ENCODE measurements around the gene LEMD2.

Gene LEMD2

GRCh38 chr6:33788694-33789549, at the start of gene LEMD2 (continued):
- TF ChIP-seq ZFHX2 (tag by site-specific recombination; conservative IDR thresholded peaks at IDR 0.05) (peak; percentile 47; the same call in 1 of the 2 replicates), ZNF580 (tag by site-specific recombination; IDR thresholded peaks at IDR 0.05) (no peak), HOXC10 (CRISPR knock-in tag; IDR thresholded peaks at IDR 0.05) (no peak), ZNF76 (tag by site-specific recombination; IDR thresholded peaks at IDR 0.05; ENCODE audit: borderline replicate concordance, low read depth) (peak; percentile 92), ZNF354C (tag by site-specific recombination; IDR thresholded peaks at IDR 0.05; ENCODE audit: borderline replicate concordance, low read depth) (no peak), ZBTB26 (tag by site-specific recombination; optimal IDR thresholded peaks at IDR 0.05) (peak; percentile 75), ZNF132 (tag by site-specific recombination; IDR thresholded peaks at IDR 0.05; ENCODE audit: borderline replicate concordance) (no peak), ZNF423 (tag by site-specific recombination; IDR thresholded peaks at IDR 0.05) (no peak), ZBTB48 (tag by site-specific recombination; IDR thresholded peaks at IDR 0.05) (0 out of 2 replicates have a peak, but pooled peaks have one; percentile 6), ZNF2 (tag by site-specific recombination; IDR thresholded peaks at IDR 0.05) (peak; percentile 77), BCL11A (tag by site-specific recombination; IDR thresholded peaks at IDR 0.05; ENCODE audit: low read depth) (no peak), ZNF121 (tag by site-specific recombination; IDR thresholded peaks at IDR 0.05) (no peak), ZNF239 (tag by site-specific recombination; IDR thresholded peaks at IDR 0.05) (no peak), SCRT1 (tag by site-specific recombination; IDR thresholded peaks at IDR 0.05; ENCODE audit: borderline replicate concordance) (no peak), ZSCAN16 (tag by site-specific recombination; IDR thresholded peaks at IDR 0.05) (no peak), ZNF10 (tag by site-specific recombination; IDR thresholded peaks at IDR 0.05) (no peak), ELK4 (IDR thresholded peaks at IDR 0.05; ENCODE audit: borderline replicate concordance, low read depth, low read length) (no peak), ATF2 (tag by site-specific recombination; IDR thresholded peaks at IDR 0.05; ENCODE audit: low read depth) (no peak), ZNF324 (tag by site-specific recombination; IDR thresholded peaks at IDR 0.05) (peak; percentile 97), ZNF362 (tag by site-specific recombination; IDR thresholded peaks at IDR 0.05) (no peak), ZNF555 (tag by site-specific recombination; conservative IDR thresholded peaks at IDR 0.05) (no peak), ZNF155 (tag by site-specific recombination; IDR thresholded peaks at IDR 0.05) (no peak), MYNN (tag by site-specific recombination; IDR thresholded peaks at IDR 0.05; ENCODE audit: borderline replicate concordance) (no peak), ZNF311 (tag by site-specific recombination; IDR thresholded peaks at IDR 0.05; ENCODE audit: borderline replicate concordance) (no peak), ZNF837 (tag by site-specific recombination; IDR thresholded peaks at IDR 0.05) (no peak), ZBTB17 (tag by site-specific recombination; IDR thresholded peaks at IDR 0.05) (peak; percentile 95), ZNF623 (tag by site-specific recombination; IDR thresholded peaks at IDR 0.05) (no peak), ZNF16 (tag by site-specific recombination; IDR thresholded peaks at IDR 0.05; ENCODE audit: low read depth) (no peak), PRDM2 (tag by site-specific recombination; IDR thresholded peaks at IDR 0.05; ENCODE audit: borderline replicate concordance) (no peak)

Data from HEK293 (cell line).